GM08714 (cell line): Measurements from ENCODE around the gene CTPS1.

Experiments
- H3K4me3 ChIP-seq: fragments of 200-500 bp; sonication (Bioruptor generic); 2 replicates; pipeline ENCODE4 v1.5.1; 2014; ENCODE audit warnings: mild to moderate bottlenecking, low read length, inconsistent platforms
- ZNF274 ChIP-seq: IDR thresholded peaks from 2 replicates; pipeline ENCODE4 v1.6.1; 2012; ENCODE audit warnings: mild to moderate bottlenecking, low read depth, low read length

The CTPS1 gene

GRCh38 chr1:40980453-40981121, 1.1 kb downstream of the CTPS1 start:
- peak overlapping the region; percentile 98 for H3K4me3 ChIP-seq
- TF ChIP-seq ZNF274, result no peak

- TF ChIP-seq ZNF274, result no peak
- no peak overlapping the region for H3K4me3 ChIP-seq
Measured at GRCh38 chr1:40981691-40982448, 2.4 kb downstream of the CTPS1 start.

GRCh38 chr1:40982721-40983120, 3.2 kb downstream of the CTPS1 start:
- TF ChIP-seq ZNF274, result no peak
- no peak overlapping the region for H3K4me3 ChIP-seq

GRCh38 chr1:40983286-40983685, 3.8 kb downstream of the CTPS1 start:
- no peak for TF ChIP-seq ZNF274

GRCh38 chr1:40984066-40984465, 4.6 kb downstream of the CTPS1 start:
- no peak overlapping the region for H3K4me3 ChIP-seq
- no peak for TF ChIP-seq ZNF274

More at GRCh38 chr1:40983286-40983685, 3.8 kb downstream of the CTPS1 start:
- H3K4me3 ChIP-seq, result no peak overlapping the region

- H3K4me3 ChIP-seq, result no peak overlapping the region
- TF ChIP-seq ZNF274, result no peak
Measured at GRCh38 chr1:40984531-40984930, 5.0 kb downstream of the CTPS1 start.

GRCh38 chr1:40985161-40985560, 5.7 kb downstream of the CTPS1 start:
- no peak for TF ChIP-seq ZNF274
- H3K4me3 ChIP-seq, result no peak overlapping the region

- TF ChIP-seq ZNF274, result no peak
- no peak overlapping the region for H3K4me3 ChIP-seq
Measured at GRCh38 chr1:40985875-40986274, 6.4 kb downstream of the CTPS1 start.

- TF ChIP-seq ZNF274, result no peak
Measured at GRCh38 chr1:40986328-40986783, 6.9 kb downstream of the CTPS1 start.

GRCh38 chr1:40986956-40987355, 7.5 kb downstream of the CTPS1 start:
- no peak overlapping the region for H3K4me3 ChIP-seq
- TF ChIP-seq ZNF274, result no peak

More at GRCh38 chr1:40986328-40986783, 6.9 kb downstream of the CTPS1 start:
- no peak overlapping the region for H3K4me3 ChIP-seq

GRCh38 chr1:40987439-40988276, 8.2 kb downstream of the CTPS1 start:
- no peak overlapping the region for H3K4me3 ChIP-seq
- no peak for TF ChIP-seq ZNF274

GRCh38 chr1:40988280-40988679, 8.8 kb downstream of the CTPS1 start:
- H3K4me3 ChIP-seq, result no peak overlapping the region
- TF ChIP-seq ZNF274, result no peak

GRCh38 chr1:40989066-40989465, 9.6 kb downstream of the CTPS1 start:
- no peak overlapping the region for H3K4me3 ChIP-seq
- TF ChIP-seq ZNF274, result no peak

GRCh38 chr1:40997096-40997495, 17.6 kb downstream of the CTPS1 start:
- TF ChIP-seq ZNF274, result no peak
- H3K4me3 ChIP-seq, result no peak overlapping the region
